Measurements from ENCODE around the gene AKNA. TPM values are rescaled to one million over a fixed set of nuclear protein-coding genes. Genes with fewer than 3 reads are reported as not detected.

AKNA gene
- polyA plus RNA-seq, 1 donor from 2014 or later, result 1.2 TPM

- Histone ChIP-seq H3K4me3 (ENCODE audit: low read length) (no peak overlapping the region), H3F3A (ENCODE audit: insufficient read depth, low read length, poor library complexity, severe bottlenecking) (no peaks in the 10 kb centered on the region), H4K20me1 (ENCODE audit: insufficient read depth) (no peaks in the 10 kb centered on the region), H3K4me2 (ENCODE audit: low read length) (no peak overlapping the region), H3K9me2 (ENCODE audit: insufficient read depth, low read length) (no peaks in the 10 kb centered on the region), H3K79me2 (replicated peaks; ENCODE audit: insufficient read depth, low read length) (no peaks in the 10 kb centered on the region), H3K27me3 (ENCODE audit: insufficient read depth, low read depth, low read length) (no peaks in the 10 kb centered on the region), H3K36me3 (ENCODE audit: insufficient read depth, low read length) (no peaks in the 10 kb centered on the region), H2AFZ (ENCODE audit: low read depth, low read length) (no peak overlapping the region), H3K27ac (ENCODE audit: low read length) (no peak overlapping the region), H3K9me3 (ENCODE audit: low read length) (no peaks in the 10 kb centered on the region), H3K9ac (ENCODE audit: low read length) (no peak overlapping the region)
- TF ChIP-seq, protein P1, sequence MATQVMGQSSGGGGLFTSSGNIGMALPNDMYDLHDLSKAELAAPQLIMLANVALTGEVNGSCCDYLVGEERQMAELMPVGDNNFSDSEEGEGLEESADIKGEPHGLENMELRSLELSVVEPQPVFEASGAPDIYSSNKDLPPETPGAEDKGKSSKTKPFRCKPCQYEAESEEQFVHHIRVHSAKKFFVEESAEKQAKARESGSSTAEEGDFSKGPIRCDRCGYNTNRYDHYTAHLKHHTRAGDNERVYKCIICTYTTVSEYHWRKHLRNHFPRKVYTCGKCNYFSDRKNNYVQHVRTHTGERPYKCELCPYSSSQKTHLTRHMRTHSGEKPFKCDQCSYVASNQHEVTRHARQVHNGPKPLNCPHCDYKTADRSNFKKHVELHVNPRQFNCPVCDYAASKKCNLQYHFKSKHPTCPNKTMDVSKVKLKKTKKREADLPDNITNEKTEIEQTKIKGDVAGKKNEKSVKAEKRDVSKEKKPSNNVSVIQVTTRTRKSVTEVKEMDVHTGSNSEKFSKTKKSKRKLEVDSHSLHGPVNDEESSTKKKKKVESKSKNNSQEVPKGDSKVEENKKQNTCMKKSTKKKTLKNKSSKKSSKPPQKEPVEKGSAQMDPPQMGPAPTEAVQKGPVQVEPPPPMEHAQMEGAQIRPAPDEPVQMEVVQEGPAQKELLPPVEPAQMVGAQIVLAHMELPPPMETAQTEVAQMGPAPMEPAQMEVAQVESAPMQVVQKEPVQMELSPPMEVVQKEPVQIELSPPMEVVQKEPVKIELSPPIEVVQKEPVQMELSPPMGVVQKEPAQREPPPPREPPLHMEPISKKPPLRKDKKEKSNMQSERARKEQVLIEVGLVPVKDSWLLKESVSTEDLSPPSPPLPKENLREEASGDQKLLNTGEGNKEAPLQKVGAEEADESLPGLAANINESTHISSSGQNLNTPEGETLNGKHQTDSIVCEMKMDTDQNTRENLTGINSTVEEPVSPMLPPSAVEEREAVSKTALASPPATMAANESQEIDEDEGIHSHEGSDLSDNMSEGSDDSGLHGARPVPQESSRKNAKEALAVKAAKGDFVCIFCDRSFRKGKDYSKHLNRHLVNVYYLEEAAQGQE (IDR thresholded peaks at IDR 0.05; ENCODE audit: borderline replicate concordance), result no peak
- TF ChIP-seq EP300 (conservative IDR thresholded peaks at IDR 0.05; ENCODE audit: poor library complexity, severe bottlenecking) (no peak), SMC3 (conservative IDR thresholded peaks at IDR 0.05; ENCODE audit: poor library complexity) (no peak), TAF1 (IDR thresholded peaks at IDR 0.05; ENCODE audit: low read depth) (no peak), POLR2AphosphoS5 (IDR thresholded peaks at IDR 0.05) (no peak), MXI1 (conservative IDR thresholded peaks at IDR 0.05; ENCODE audit: poor library complexity, severe bottlenecking) (no peak), RAD21 (conservative IDR thresholded peaks at IDR 0.05) (no peak), EZH2 (IDR thresholded peaks at IDR 0.05; ENCODE audit: borderline replicate concordance, insufficient read depth, low read length, poor library complexity, severe bottlenecking) (no peak)
- TF ChIP-seq, protein P2, sequence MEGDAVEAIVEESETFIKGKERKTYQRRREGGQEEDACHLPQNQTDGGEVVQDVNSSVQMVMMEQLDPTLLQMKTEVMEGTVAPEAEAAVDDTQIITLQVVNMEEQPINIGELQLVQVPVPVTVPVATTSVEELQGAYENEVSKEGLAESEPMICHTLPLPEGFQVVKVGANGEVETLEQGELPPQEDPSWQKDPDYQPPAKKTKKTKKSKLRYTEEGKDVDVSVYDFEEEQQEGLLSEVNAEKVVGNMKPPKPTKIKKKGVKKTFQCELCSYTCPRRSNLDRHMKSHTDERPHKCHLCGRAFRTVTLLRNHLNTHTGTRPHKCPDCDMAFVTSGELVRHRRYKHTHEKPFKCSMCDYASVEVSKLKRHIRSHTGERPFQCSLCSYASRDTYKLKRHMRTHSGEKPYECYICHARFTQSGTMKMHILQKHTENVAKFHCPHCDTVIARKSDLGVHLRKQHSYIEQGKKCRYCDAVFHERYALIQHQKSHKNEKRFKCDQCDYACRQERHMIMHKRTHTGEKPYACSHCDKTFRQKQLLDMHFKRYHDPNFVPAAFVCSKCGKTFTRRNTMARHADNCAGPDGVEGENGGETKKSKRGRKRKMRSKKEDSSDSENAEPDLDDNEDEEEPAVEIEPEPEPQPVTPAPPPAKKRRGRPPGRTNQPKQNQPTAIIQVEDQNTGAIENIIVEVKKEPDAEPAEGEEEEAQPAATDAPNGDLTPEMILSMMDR (IDR thresholded peaks at IDR 0.05; ENCODE audit: poor library complexity, severe bottlenecking), result no peak
Measured at GRCh38 chr9:114318416-114318815, 69.4 kb downstream of the AKNA start.

DNA sequence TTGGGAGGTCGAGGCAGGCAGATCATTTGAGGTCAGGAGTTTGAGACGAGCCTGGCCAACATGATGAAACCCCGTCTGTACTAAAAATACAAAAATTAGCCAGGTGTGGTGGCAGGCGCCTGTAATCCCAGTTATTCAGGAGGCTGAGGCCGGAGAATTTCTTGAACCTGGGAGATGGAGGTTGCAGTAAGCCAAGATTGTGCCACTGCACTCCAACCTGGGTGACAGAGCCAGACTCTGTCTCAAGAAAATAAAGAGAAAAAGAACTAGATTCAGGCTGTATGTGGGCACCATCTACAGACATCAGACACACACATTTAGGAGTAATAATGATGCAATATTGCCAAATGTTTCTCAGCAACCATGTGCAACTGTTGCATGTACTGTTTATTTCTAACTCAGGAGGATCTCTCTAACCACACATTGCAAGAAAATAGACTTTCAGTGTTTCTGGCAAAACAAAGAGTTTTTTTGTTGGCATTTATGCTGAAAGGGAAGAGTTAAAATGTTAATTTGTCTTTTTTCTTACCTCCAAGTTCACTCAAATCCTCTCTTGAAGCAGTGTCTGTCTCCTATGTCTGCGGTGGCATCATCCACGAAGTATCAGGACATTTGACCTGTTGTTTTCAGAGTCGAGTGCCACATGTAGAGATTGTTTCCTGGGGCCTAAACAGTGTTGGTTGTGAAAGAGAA, 70.0 kb downstream of the AKNA start:
- no peak overlapping the region for H3K4me2 ChIP-seq (ENCODE audit: low read length)
- no peaks in the 10 kb centered on the region for H3F3A ChIP-seq (ENCODE audit: insufficient read depth, low read length, poor library complexity, severe bottlenecking)
- no peak overlapping the region for H2AFZ ChIP-seq (ENCODE audit: low read depth, low read length)
- no peaks in the 10 kb centered on the region for H3K9me3 ChIP-seq (ENCODE audit: low read length)
- H4K20me1 ChIP-seq (ENCODE audit: insufficient read depth), result no peaks in the 10 kb centered on the region
- H3K9ac ChIP-seq (ENCODE audit: low read length), result no peak overlapping the region
- H3K27ac ChIP-seq (ENCODE audit: low read length), result no peak overlapping the region
- no peaks in the 10 kb centered on the region for H3K36me3 ChIP-seq (ENCODE audit: insufficient read depth, low read length)
- H3K4me3 ChIP-seq (ENCODE audit: low read length), result no peak overlapping the region
- H3K27me3 ChIP-seq (ENCODE audit: insufficient read depth, low read depth, low read length), result no peaks in the 10 kb centered on the region
- no peak for TF ChIP-seq EP300 (conservative IDR thresholded peaks at IDR 0.05; ENCODE audit: poor library complexity, severe bottlenecking)
- TF ChIP-seq MXI1 (conservative IDR thresholded peaks at IDR 0.05; ENCODE audit: poor library complexity, severe bottlenecking), result no peak
- no peak for TF ChIP-seq EZH2 (IDR thresholded peaks at IDR 0.05; ENCODE audit: borderline replicate concordance, insufficient read depth, low read length, poor library complexity, severe bottlenecking)
- TF ChIP-seq, protein P2 (IDR thresholded peaks at IDR 0.05; ENCODE audit: poor library complexity, severe bottlenecking), result no peak
- no peak for TF ChIP-seq SMC3 (conservative IDR thresholded peaks at IDR 0.05; ENCODE audit: poor library complexity)
- TF ChIP-seq POLR2AphosphoS5 (IDR thresholded peaks at IDR 0.05), result no peak
- no peak for TF ChIP-seq RAD21 (conservative IDR thresholded peaks at IDR 0.05)
- TF ChIP-seq TAF1 (IDR thresholded peaks at IDR 0.05; ENCODE audit: low read depth), result no peak
- TF ChIP-seq, protein P1 (IDR thresholded peaks at IDR 0.05; ENCODE audit: borderline replicate concordance), result no peak
- H3K79me2 ChIP-seq (replicated peaks; ENCODE audit: insufficient read depth, low read length), result no peaks in the 10 kb centered on the region
- no peaks in the 10 kb centered on the region for H3K9me2 ChIP-seq (ENCODE audit: insufficient read depth, low read length)
